IMR-90 (cell line): ENCODE results near the gene ULBP2.
"Not testable (repeated sequence)": the region's sequence is repeated elsewhere in the genome, so short reads cannot be mapped to it uniquely, and the experiment has no call there.

Source experiments
- POLR2A ChIP-seq: IDR thresholded peaks from 2 replicates; pipeline ENCODE4 v1.6.1; 2012; ENCODE audit warnings: mild to moderate bottlenecking, low read depth, low read length
- RFX5 ChIP-seq: IDR thresholded peaks from 2 replicates; pipeline ENCODE4 v1.8.0; 2012; ENCODE audit warnings: low read depth, mild to moderate bottlenecking, low read length, moderate library complexity

DNA sequence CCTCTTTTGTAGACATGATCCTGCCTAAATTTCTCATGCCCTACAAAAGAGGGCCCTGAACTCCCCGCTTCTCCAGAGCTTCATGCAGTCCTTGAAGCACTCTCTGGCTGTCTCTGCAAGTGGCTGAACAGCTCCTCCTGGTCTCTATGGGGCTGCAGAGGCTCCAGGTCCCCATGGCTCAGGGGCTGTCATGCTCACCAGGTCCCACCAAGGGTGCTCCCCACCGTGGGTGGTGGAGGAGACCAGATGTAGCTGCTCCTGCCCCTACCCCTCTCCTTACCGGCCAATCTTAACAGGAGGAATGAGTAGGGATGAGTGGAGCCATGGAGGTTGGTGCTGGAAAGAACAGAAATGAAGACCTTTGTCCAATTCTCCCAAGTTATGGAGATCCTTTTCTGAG, 29.1 kb upstream of the ULBP2 start:
- TF ChIP-seq POLR2A, RFX5: not testable (repeated sequence)
